NCI-H128 (cell line): ENCODE measurements around the gene PATZ1.
"Not testable (repeated sequence)": the region's sequence is repeated elsewhere in the genome, so short reads cannot be mapped to it uniquely, and the experiment has no call there.

ENCODE experiments used
- DNase-seq: peaks from one replicate; lab custom pipeline; 2025; ENCODE audit not compliant: unreplicated experiment; lab: John Stamatoyannopoulos, UW

The PATZ1 gene

GRCh38 chr22:31346255-31346732, at the start of gene PATZ1:
Gene PATZ1 (minus strand): TSS chr22:31346346. CDS start chr22:31345602, 744 bp downstream.
- no peak for DNase-seq

- DNase-seq = no peak
Observed at GRCh38 chr22:31394326-31394725, 48.2 kb upstream of the PATZ1 start.

GRCh38 chr22:31393893-31394292, 47.7 kb upstream of the PATZ1 start:
- no peak for DNase-seq

- not testable (repeated sequence) for DNase-seq
Observed at GRCh38 chr22:31378651-31379050, 32.5 kb upstream of the PATZ1 start.

- no peak for DNase-seq
Observed at GRCh38 chr22:31378123-31378522, 32.0 kb upstream of the PATZ1 start.

GRCh38 chr22:31377612-31378011, 31.5 kb upstream of the PATZ1 start:
- no peak for DNase-seq

GRCh38 chr22:31367426-31367825, 21.3 kb upstream of the PATZ1 start:
- no peak for DNase-seq

- DNase-seq = no peak
Observed at GRCh38 chr22:31363885-31364465, 17.8 kb upstream of the PATZ1 start.

GRCh38 chr22:31361743-31362142, 15.6 kb upstream of the PATZ1 start:
- no peak for DNase-seq

GRCh38 chr22:31360029-31360428, 13.9 kb upstream of the PATZ1 start:
- DNase-seq = no peak

GRCh38 chr22:31354515-31354914, 8.4 kb upstream of the PATZ1 start:
- DNase-seq = no peak

- DNase-seq = peak; percentile 2
Observed at GRCh38 chr22:31350410-31350863, 4.3 kb upstream of the PATZ1 start.

- no peak for DNase-seq
Observed at GRCh38 chr22:31349960-31350359, 3.8 kb upstream of the PATZ1 start.

GRCh38 chr22:31348766-31349165, 2.6 kb upstream of the PATZ1 start:
- DNase-seq = no peak

GRCh38 chr22:31348009-31348337, 1.8 kb upstream of the PATZ1 start:
- not testable (repeated sequence) for DNase-seq

- peak; percentile 7 for DNase-seq
Observed at GRCh38 chr22:31347251-31348008, 1.3 kb upstream of the PATZ1 start.

GRCh38 chr22:31346733-31347250, 646 bp upstream of the PATZ1 start:
- DNase-seq = peak; percentile 10

- DNase-seq = peak; percentile 67
Observed at GRCh38 chr22:31345331-31346254, 553 bp downstream of the PATZ1 start.

- DNase-seq = no peak
Observed at GRCh38 chr22:31344578-31345330, 1.4 kb downstream of the PATZ1 start.

- no peak for DNase-seq
Observed at GRCh38 chr22:31344256-31344577, 1.9 kb downstream of the PATZ1 start.
